Measurements from ENCODE around the gene DDX39B.
"Not testable (repeated sequence)": the region's sequence is repeated elsewhere in the genome, so short reads cannot be mapped to it uniquely, and the experiment has no call there.

DNA sequence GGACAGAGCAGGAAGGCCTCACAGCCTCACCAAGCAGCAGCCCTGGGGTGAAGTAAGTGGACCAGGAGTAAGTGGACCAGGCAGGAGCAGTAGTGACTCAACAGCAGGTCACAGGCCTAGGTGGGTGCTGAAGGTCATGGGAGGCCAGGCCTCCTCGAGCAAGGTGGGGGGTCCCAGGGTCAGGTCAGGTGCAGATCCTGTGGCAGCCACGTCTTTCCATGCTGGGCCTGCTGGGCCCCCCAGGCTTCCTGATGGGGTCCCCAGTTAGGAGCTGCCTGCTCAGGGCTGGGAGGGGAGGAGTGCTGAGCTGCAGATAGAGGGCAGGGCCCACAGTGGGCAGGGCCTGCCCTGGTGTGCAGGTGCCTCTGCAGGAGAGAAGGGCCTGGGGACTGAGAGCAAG lies 32.8 kb downstream of the DDX39B start:
- not testable (repeated sequence) for TF ChIP-seq CTCF (IDR thresholded peaks at IDR 0.05; ENCODE audit: low read length); EZH2 (IDR thresholded peaks at IDR 0.05; ENCODE audit: borderline replicate concordance, low read length)
